Astrocyte (in vitro differentiated cells and primary cell): Measurements from ENCODE around the gene ZSWIM8. TPM values are rescaled to one million over a fixed set of nuclear protein-coding genes. Genes with fewer than 3 reads are reported as not detected.

Source experiments
- DNase-seq: peaks from one replicate; pipeline ENCODE4 v3.0.0-alpha.2; 2010; ENCODE audit warnings: low read depth
- FAIRE-seq: peaks from 2 replicates; lab custom pipeline; 2011; peaks lifted over from hg19 to GRCh38; lab: Jason Lieb, UNC
- H2AFZ ChIP-seq: 2 replicates; pipeline ENCODE4 v1.6.0; 2012; ENCODE audit warnings: low read depth, low read length, inconsistent platforms
- H3K27ac ChIP-seq: 2 replicates; pipeline ENCODE4 v1.5.1; 2011; ENCODE audit warnings: low read depth, low read length, inconsistent platforms
- H3K27me3 ChIP-seq: 2 replicates; pipeline ENCODE4 v1.6.0; 2011; ENCODE audit warnings: low read length, inconsistent platforms; ENCODE audit not compliant: insufficient read depth
- H3K36me3 ChIP-seq: 2 replicates; pipeline ENCODE4 v1.5.1; 2011; ENCODE audit warnings: low read length, inconsistent platforms; ENCODE audit not compliant: insufficient read depth
- H3K4me1 ChIP-seq: 2 replicates; pipeline ENCODE4 v1.5.1; 2011; ENCODE audit warnings: low read length, inconsistent platforms; ENCODE audit not compliant: insufficient read depth
- H3K4me2 ChIP-seq: 2 replicates; pipeline ENCODE4 v1.6.0; 2012; ENCODE audit warnings: low read length, inconsistent platforms
- H3K4me3 ChIP-seq: 2 replicates; pipeline ENCODE4 v1.5.1; 2011; ENCODE audit warnings: low read depth, mild to moderate bottlenecking, low read length, inconsistent platforms; ENCODE audit not compliant: insufficient read depth
- H3K79me2 ChIP-seq: 2 replicates; pipeline ENCODE4 v1.6.0; 2012; ENCODE audit warnings: mild to moderate bottlenecking, low read length, inconsistent platforms; ENCODE audit not compliant: insufficient read depth
- H3K9ac ChIP-seq: 2 replicates; pipeline ENCODE4 v1.6.0; 2012; ENCODE audit warnings: mild to moderate bottlenecking, low read length, inconsistent platforms
- H3K9me3 ChIP-seq: 2 replicates; pipeline ENCODE4 v1.5.1; 2012; ENCODE audit warnings: low read depth, mild to moderate bottlenecking, low read length, inconsistent platforms; ENCODE audit not compliant: insufficient read depth
- H4K20me1 ChIP-seq: 2 replicates; pipeline ENCODE4 v1.6.0; 2012; ENCODE audit warnings: low read length, inconsistent platforms; ENCODE audit not compliant: insufficient read depth
- H3K27ac Mint-ChIP-seq: one replicate; pipeline ENCODE4 v1.8.0; 2021; ENCODE audit warnings: mild to moderate bottlenecking, mixed read lengths; ENCODE audit not compliant: unreplicated experiment
- H3K27me3 Mint-ChIP-seq: one replicate; pipeline ENCODE4 v1.8.0; 2021; ENCODE audit warnings: low read depth, mixed read lengths; ENCODE audit not compliant: unreplicated experiment
- H3K36me3 Mint-ChIP-seq: one replicate; pipeline ENCODE4 v1.8.0; 2021; ENCODE audit warnings: low read depth, mixed read lengths; ENCODE audit not compliant: unreplicated experiment
- H3K4me1 Mint-ChIP-seq: one replicate; pipeline ENCODE4 v1.8.0; 2021; ENCODE audit warnings: low read depth, mixed read lengths; ENCODE audit not compliant: unreplicated experiment
- H3K4me3 Mint-ChIP-seq: one replicate; pipeline ENCODE4 v1.8.0; 2021; ENCODE audit warnings: mild to moderate bottlenecking, moderate library complexity, mixed read lengths; ENCODE audit not compliant: unreplicated experiment
- H3K9me3 Mint-ChIP-seq: one replicate; pipeline ENCODE4 v1.8.0; 2021; ENCODE audit warnings: mild to moderate bottlenecking, mixed read lengths; ENCODE audit not compliant: unreplicated experiment
- EZH2 ChIP-seq: IDR thresholded peaks from 2 replicates; pipeline ENCODE4 v1.6.1; 2012; ENCODE audit warnings: mild to moderate bottlenecking, low read length, inconsistent platforms; ENCODE audit not compliant: insufficient read depth
- total RNA-seq: library from RNA; stranded (reverse); gene quantifications from 2 replicates; pipeline ENCODE4 v1.2.1, GENCODE V29; 2021
- TF ChIP-seq, protein P1 (sequence below): IDR thresholded peaks from 2 replicates; pipeline ENCODE4 v1.5.1; 2011; ENCODE audit warnings: low read depth, mild to moderate bottlenecking, inconsistent platforms, low read length, moderate library complexity; ENCODE audit not compliant: insufficient read depth

Gene ZSWIM8
- total RNA-seq, 1 donor from 2014 or later = 70.2 TPM

DNA sequence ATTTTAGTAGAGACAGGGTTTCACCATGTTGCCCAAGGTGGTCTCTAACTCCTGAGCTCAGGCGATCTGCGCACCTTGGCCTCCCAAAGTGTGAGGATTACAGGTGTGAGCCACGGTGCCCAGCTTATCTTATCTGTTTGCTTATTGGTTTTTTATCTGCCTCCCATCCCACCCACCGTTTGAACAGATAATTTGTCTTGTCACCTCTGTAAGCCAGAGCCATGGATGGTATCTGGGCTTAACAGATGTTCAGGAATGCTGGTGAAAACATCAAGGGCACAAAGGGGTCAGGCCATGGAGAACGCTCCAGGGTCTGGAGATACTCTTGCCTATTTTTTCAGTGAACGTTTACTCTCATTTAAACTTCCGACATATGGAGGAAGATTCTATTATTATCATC, 38.0 kb downstream of the ZSWIM8 start:
- DNase-seq (no peak), FAIRE-seq (no peak)
- TF ChIP-seq, protein P1, sequence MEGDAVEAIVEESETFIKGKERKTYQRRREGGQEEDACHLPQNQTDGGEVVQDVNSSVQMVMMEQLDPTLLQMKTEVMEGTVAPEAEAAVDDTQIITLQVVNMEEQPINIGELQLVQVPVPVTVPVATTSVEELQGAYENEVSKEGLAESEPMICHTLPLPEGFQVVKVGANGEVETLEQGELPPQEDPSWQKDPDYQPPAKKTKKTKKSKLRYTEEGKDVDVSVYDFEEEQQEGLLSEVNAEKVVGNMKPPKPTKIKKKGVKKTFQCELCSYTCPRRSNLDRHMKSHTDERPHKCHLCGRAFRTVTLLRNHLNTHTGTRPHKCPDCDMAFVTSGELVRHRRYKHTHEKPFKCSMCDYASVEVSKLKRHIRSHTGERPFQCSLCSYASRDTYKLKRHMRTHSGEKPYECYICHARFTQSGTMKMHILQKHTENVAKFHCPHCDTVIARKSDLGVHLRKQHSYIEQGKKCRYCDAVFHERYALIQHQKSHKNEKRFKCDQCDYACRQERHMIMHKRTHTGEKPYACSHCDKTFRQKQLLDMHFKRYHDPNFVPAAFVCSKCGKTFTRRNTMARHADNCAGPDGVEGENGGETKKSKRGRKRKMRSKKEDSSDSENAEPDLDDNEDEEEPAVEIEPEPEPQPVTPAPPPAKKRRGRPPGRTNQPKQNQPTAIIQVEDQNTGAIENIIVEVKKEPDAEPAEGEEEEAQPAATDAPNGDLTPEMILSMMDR = no peak
- TF ChIP-seq EZH2 = no peak
- no peak overlapping the region for H2AFZ ChIP-seq
- no peak overlapping the region for H3K4me2 ChIP-seq
- no peak overlapping the region for H3K9ac ChIP-seq
- H3K27ac ChIP-seq = no peak overlapping the region
- H3K9me3 ChIP-seq = no peaks in the 10 kb centered on the region
- peaks cover 17% of the 10 kb centered on the region for H3K36me3 Mint-ChIP-seq
- H3K9me3 Mint-ChIP-seq = no peaks in the 10 kb centered on the region
- H3K27ac Mint-ChIP-seq = no peak overlapping the region
- no peaks in the 10 kb centered on the region for H3K27me3 ChIP-seq
- H3K4me3 ChIP-seq = no peak overlapping the region
- peaks cover 2% of the 10 kb centered on the region for H3K36me3 ChIP-seq
- no peaks in the 10 kb centered on the region for H3K27me3 Mint-ChIP-seq
- peaks cover 8% of the 10 kb centered on the region for H3K4me1 Mint-ChIP-seq
- H4K20me1 ChIP-seq = no peaks in the 10 kb centered on the region
- H3K4me1 ChIP-seq = peaks cover 8% of the 10 kb centered on the region
- no peaks in the 10 kb centered on the region for H3K79me2 ChIP-seq
- H3K4me3 Mint-ChIP-seq = no peak overlapping the region

DNA sequence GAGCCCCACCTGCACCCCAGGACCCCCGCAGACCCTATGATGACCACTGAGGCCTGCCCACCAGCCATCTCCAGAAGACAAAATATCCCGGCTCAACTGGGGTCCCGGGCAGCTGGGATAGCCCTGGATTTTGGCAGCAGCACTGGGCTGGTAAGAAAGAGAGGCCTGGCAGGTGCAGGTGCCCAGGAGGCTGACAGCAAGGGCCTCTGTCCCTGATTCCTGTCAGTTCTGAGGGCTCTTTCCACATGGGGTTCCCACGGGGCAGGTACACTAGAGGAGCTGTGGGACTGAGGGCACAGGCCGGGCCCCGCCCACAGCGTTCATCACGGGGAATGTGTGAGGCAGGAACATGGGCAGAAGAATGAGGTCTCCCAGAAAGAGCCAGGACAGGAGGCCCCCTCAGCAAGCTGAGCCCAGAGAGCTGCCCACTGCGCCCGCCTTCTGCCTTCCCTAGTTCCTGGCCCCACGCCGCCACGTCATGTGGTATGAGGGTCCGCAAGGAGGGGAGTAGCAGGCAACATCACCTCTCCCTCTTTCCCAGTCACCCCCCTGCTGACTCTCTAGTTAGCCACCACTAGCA, 38.8 kb downstream of the ZSWIM8 start:
- Mint-ChIP-seq H3K27ac (no peak overlapping the region), H3K27me3 (no peaks in the 10 kb centered on the region), H3K9me3 (no peaks in the 10 kb centered on the region), H3K36me3 (peaks cover 19% of the 10 kb centered on the region), H3K4me1 (peaks cover 9% of the 10 kb centered on the region), H3K4me3 (no peak overlapping the region)
- H4K20me1 ChIP-seq = no peaks in the 10 kb centered on the region
- DNase-seq (no peak), FAIRE-seq (no peak)
- H3K79me2 ChIP-seq = no peaks in the 10 kb centered on the region
- H3K9me3 ChIP-seq = no peaks in the 10 kb centered on the region
- no peak overlapping the region for H3K9ac ChIP-seq
- no peak overlapping the region for H2AFZ ChIP-seq
- H3K36me3 ChIP-seq = peaks cover 4% of the 10 kb centered on the region
- H3K27me3 ChIP-seq = no peaks in the 10 kb centered on the region
- H3K4me3 ChIP-seq = no peak overlapping the region
- H3K4me2 ChIP-seq = no peak overlapping the region
- H3K4me1 ChIP-seq = peaks cover 8% of the 10 kb centered on the region
- no peak for TF ChIP-seq EZH2
- TF ChIP-seq, protein P1 = no peak
- H3K27ac ChIP-seq = no peak overlapping the region

DNA sequence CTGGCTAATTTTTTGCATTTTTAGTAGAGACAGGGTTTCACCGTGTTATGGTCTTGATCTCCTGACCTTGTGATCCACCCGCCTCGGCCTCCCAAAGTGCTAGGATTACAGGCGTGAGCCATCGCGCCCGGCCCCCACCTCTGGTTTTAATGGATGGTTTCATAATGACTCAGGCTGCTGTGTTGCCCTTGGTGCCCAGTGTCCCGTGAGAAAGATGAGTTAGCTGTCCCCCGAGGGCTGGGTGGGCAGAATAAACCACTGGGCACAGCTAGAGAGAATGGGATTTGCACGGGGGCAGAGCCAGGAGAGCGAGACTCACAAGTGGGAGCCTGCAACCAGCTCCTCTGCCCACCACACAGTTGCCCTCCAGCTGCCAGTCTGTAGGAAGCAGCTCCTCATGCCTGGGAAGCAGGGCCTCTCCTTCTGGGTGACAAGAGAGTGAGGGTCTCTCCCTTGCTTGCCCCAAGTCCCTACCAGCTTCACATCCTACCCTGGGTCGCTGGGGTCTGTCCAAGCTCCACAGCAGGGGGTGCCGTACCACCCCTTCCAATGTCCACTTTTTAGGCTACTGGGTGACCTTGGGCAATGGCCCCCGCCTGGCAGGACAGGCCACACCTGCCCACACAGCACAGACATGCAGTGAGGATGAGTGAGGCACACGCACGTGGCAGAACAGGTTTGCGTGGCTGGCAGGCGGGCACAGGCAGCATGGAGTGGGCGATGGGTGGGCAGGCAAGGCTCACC, 42.1 kb downstream of the ZSWIM8 start:
- Histone ChIP-seq H4K20me1 (no peaks in the 10 kb centered on the region), H3K4me2 (no peak overlapping the region), H3K27me3 (no peaks in the 10 kb centered on the region), H3K4me3 (no peak overlapping the region), H2AFZ (no peak overlapping the region), H3K9ac (no peak overlapping the region), H3K9me3 (no peaks in the 10 kb centered on the region), H3K36me3 (peaks cover 4% of the 10 kb centered on the region), H3K79me2 (no peaks in the 10 kb centered on the region), H3K4me1 (no peaks in the 10 kb centered on the region), H3K27ac (no peak overlapping the region)
- TF ChIP-seq EZH2 = no peak
- TF ChIP-seq, protein P1 = no peak
- peaks cover 6% of the 10 kb centered on the region for H3K4me1 Mint-ChIP-seq
- peaks cover 17% of the 10 kb centered on the region for H3K36me3 Mint-ChIP-seq
- no peak overlapping the region for H3K4me3 Mint-ChIP-seq
- H3K9me3 Mint-ChIP-seq = no peaks in the 10 kb centered on the region
- H3K27ac Mint-ChIP-seq = no peak overlapping the region
- no peaks in the 10 kb centered on the region for H3K27me3 Mint-ChIP-seq
- FAIRE-seq (no peak), DNase-seq (no peak)
